NCI-H1092 treated with DMSO at 0.1 percent for 48 hours (cell line): ENCODE data around the gene DZIP1.

Source experiments
- DNase-seq: peaks from one replicate; lab custom pipeline; 2025; lab: John Stamatoyannopoulos, UW

Gene DZIP1

DNA sequence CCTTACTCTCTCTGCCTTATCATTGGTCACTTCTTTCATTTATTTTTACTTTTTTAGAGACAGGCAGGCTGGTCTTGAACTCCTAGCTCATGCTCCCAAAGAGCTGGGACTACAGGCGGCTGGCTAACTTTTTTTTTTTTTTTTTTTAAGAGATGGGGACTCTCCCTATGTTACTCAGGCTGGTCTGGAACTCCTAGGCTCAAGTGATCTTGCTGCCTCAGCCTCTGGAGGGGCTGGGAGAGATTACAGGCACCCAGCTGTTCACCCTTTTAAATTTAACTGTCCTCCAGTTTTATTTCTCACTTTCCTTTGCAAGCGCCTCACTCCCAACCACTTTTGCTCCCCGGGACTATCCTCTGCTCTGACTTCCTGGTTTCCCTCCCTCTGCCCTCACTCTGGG, 97.6 kb downstream of the DZIP1 start:
- DNase-seq: no peak

DNA sequence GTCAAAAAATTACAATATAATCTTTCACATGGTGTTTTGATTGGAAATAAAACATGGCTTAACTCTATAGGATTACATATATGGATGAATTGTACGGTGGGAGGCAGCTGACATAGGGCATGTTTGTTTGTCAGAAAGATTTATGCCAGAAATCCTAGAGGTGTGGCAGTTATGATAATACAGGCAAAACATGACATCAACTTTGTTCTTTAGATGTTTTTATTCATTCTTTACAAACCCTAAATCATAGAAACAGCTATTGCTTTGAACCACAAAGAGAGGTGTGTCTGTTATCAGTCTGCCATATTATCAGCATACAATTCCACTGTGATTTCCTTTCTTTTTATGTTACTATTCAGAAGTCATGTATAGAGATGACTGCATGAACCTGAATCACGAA, 100.2 kb downstream of the DZIP1 start:
- no peak for DNase-seq

DNA sequence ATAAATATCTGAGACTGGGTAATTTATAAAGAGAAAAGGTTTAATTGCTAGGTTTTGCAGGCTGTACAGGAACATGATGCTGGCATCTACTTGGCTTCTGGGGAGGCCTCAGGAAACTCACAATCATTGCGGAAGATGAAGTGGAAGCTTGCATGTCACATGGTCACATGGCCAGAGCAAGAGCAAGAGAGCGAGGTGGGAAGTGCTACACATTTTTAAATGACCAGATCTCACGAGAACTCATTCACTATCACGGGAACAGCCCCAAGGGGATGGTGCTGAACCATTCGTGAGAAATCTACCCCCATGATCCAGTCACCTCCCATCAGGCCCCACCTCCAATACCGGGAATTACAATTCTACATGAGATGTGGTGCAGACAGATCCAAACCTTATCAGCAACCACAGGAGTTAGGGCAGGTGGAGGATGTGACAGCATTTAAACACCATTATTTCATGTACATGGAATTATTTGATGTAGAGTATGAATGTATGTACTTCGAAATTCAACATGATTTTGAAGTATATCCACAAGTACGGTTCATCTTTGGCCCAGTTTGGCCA, 102.5 kb downstream of the DZIP1 start:
- no peak for DNase-seq

GRCh38 chr13:95541308-95541707, 103.2 kb downstream of the DZIP1 start:
- no peak for DNase-seq

- peak; percentile 50 for DNase-seq
These were observed 103.6 kb downstream of the DZIP1 start for GRCh38 chr13:95540888-95541287.

- peak; percentile 41 for DNase-seq
These were observed 107.8 kb downstream of the DZIP1 start for GRCh38 chr13:95536632-95537241.

GRCh38 chr13:95535243-95535642, 109.3 kb downstream of the DZIP1 start:
- peak; percentile 23 for DNase-seq

DNA sequence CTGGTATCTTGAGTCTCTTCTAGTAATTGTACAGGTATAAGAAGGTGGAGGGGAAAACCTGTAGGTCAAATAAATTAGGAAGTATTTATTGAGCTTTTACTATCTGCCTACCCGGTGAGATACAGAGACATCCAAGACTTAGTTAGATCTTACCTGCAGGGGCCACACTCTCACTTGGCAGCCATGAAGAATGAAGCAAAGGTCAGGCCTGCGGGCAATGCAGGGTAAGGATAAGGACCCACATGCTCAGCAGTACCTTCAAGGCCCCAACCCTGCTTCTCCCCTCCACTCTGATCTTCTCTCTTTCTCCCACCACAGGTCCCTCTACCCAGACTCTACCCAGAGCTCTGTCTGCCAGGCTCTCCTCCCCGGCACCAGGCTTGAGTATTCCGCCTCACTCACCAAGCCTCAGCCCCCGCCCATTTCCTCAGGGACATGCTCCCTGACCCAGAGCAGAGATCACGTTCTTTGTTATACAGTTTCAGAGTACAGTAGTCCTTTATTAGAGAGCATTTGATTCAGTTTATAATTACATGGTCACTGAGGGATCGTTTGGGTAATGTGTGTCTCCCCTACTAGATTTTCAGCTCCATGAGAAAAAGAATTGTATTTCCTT, 110.9 kb downstream of the DZIP1 start:
- DNase-seq: no peak

DNA sequence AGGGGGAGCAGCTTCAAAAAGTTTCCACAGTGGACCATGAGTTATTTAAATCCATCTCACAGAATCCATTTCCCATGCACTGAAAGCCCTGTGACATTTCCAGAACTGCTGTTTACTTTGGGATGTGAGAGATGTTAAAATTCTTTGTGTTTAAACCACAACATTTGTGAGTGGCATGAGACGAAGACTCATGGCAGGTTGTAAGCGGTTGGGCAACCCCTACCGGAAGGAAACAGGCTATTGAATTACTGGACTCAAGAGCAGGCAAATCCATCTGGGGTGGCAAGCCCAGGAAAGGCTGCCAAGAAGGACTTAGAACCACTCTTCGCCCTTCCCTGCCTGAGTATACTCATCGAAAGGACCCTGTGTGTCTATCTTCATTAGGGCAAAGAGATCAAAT, 114.3 kb downstream of the DZIP1 start:
- DNase-seq: peak; percentile 94
